NB4 (cell line): ENCODE results near the gene SLC46A2.
A peak's percentile ranks its signal among the peaks of the same experiment; 100 is the strongest.

ENCODE experiments used
- DNase-seq: peaks from one replicate; pipeline ENCODE4 v3.0.0; 2010; ENCODE audit warnings: low read depth
- H3K4me3 ChIP-seq: one replicate; pipeline ENCODE4 v1.5.1; 2011; ENCODE audit warnings: mild to moderate bottlenecking, low read depth, low read length, moderate library complexity
- CTCF ChIP-seq: IDR thresholded peaks from one replicate; pipeline ENCODE4 v1.5.1; 2012; ENCODE audit warnings: low read depth, low read length
- MAX ChIP-seq: IDR thresholded peaks from 2 replicates; pipeline ENCODE4 v1.6.1; 2011; ENCODE audit warnings: low read depth, low read length
- MYC ChIP-seq: IDR thresholded peaks from 2 replicates; pipeline ENCODE4 v1.6.1; 2011; ENCODE audit warnings: low read depth, low read length
- POLR2A ChIP-seq: IDR thresholded peaks from 2 replicates; pipeline ENCODE4 v1.6.1; 2011; ENCODE audit warnings: mild to moderate bottlenecking; ENCODE audit not compliant: insufficient read length; ENCODE audit errors: extremely low read depth

SLC46A2 gene

DNA sequence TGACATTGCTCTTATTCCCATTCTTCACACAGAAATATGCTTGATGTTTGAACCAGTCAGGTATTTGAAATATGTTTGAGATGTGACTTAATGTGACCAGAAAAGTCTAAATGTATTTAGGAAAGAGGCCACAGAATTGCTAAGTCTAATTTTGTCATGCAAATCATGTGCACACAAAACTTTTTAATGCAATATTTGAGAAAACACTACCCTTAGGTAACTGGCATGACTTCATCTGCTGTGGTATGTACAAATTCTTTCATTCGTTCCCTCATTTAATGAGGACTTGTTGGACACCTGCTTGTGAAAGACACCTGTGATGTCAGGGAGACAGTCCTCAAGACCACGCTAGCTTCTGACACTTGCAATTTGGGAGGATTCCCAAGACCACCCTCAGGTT lies 21.1 kb upstream of the SLC46A2 start:
- no peak for TF ChIP-seq MYC
- no peak overlapping the region for H3K4me3 ChIP-seq
- DNase-seq = no peak

DNA sequence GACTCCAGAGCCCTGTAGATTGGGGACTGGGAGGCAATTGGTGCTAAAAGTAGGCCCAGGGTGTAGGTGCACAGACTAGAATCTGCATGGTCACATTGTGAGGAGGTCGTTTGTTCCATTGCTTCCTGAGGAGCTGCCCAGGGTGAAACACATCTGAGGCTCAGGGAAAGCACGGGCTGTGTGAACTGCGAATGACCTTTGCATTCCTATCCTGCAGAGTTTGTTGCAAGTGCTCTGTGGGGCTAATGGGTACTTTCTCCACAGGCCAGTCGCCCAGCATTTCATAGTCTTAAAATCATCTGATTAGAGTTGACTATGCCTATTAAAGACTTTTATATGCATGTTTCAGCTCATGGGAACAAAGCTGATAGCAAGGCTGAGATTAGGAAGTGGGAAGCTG lies 14.4 kb upstream of the SLC46A2 start:
- TF ChIP-seq MAX (no peak), POLR2A (no peak), MYC (no peak), CTCF (no peak)
- DNase-seq = no peak

GRCh38 chr9:112900901-112901300 lies 10.2 kb upstream of the SLC46A2 start:
- TF ChIP-seq MYC (no peak), POLR2A (no peak), CTCF (no peak), MAX (no peak)
- DNase-seq = no peak
- H3K4me3 ChIP-seq = no peak overlapping the region

More for the DNA sequence above, 14.4 kb upstream of the SLC46A2 start:
- H3K4me3 ChIP-seq = no peak overlapping the region

GRCh38 chr9:112900488-112900887 lies 9.8 kb upstream of the SLC46A2 start:
- H3K4me3 ChIP-seq = no peak overlapping the region
- DNase-seq = no peak
- TF ChIP-seq MYC = no peak
- TF ChIP-seq CTCF = no peak
- no peak for TF ChIP-seq MAX
- TF ChIP-seq POLR2A = no peak

- DNase-seq = peak; percentile 46
- TF ChIP-seq CTCF (no peak), MYC (no peak), MAX (no peak)
- H3K4me3 ChIP-seq = no peak overlapping the region
Measured at GRCh38 chr9:112898872-112899311, 8.2 kb upstream of the SLC46A2 start.

- TF ChIP-seq CTCF (no peak), POLR2A (no peak), MAX (no peak), MYC (no peak)
- no peak for DNase-seq
- H3K4me3 ChIP-seq = no peak overlapping the region
Measured at GRCh38 chr9:112896131-112896530, 5.5 kb upstream of the SLC46A2 start.
